Keratinocyte (primary cell): ENCODE measurements around the gene SERPINH1. TPM values are rescaled to one million over a fixed set of nuclear protein-coding genes. Genes with fewer than 3 reads are reported as not detected.

ENCODE experiments used
- DNase-seq: peaks from one replicate; pipeline ENCODE4 v3.0.0-alpha.2; 2011; ENCODE audit warnings: low read depth, missing footprints, low spot score
- FAIRE-seq: peaks from 2 replicates; lab custom pipeline; 2011; peaks lifted over from hg19 to GRCh38; lab: Jason Lieb, UNC
- H2AFZ ChIP-seq: 2 replicates; pipeline ENCODE4 v1.6.0; 2012; ENCODE audit warnings: low read length, control low read depth, inconsistent platforms; ENCODE audit not compliant: control insufficient read depth
- H3K27ac ChIP-seq: 2 replicates; pipeline ENCODE4 v1.5.1; 2011; ENCODE audit warnings: low read length; ENCODE audit not compliant: control insufficient read depth, insufficient read depth
- H3K27me3 ChIP-seq: 3 replicates; pipeline ENCODE4 v1.6.0; 2011; ENCODE audit warnings: low read length; ENCODE audit not compliant: control insufficient read depth, insufficient read depth; ENCODE audit errors: extremely low read depth
- H3K36me3 ChIP-seq, 2 experiments: 2 replicates in 1 of 2; 3 replicates in 1 of 2; pipeline ENCODE4 v1.5.1; 2011; ENCODE audit warnings: low read length in 2 of 2, mild to moderate bottlenecking in 1 of 2; ENCODE audit not compliant: control insufficient read depth in 2 of 2, insufficient read depth in 2 of 2; ENCODE audit errors: extremely low read depth in 1 of 2
- H3K4me1 ChIP-seq: 3 replicates; pipeline ENCODE4 v1.5.1; 2011; ENCODE audit warnings: low read length; ENCODE audit not compliant: control insufficient read depth, insufficient read depth; ENCODE audit errors: extremely low read depth
- H3K4me2 ChIP-seq: 3 replicates; pipeline ENCODE4 v1.6.0; 2011; ENCODE audit warnings: low read depth, low read length; ENCODE audit not compliant: control insufficient read depth, insufficient read depth; ENCODE audit errors: extremely low read depth
- H3K4me3 ChIP-seq, 3 experiments: fragments of 200-600 bp in 1 of 3; sonication (generic) in 1 of 3; 2 replicates in 2 of 3; 3 replicates in 1 of 3; pipeline ENCODE4 v1.5.1; 2011 to 2016; ENCODE audit warnings: low read length in 3 of 3, mild to moderate bottlenecking in 3 of 3, control low read depth in 2 of 3, inconsistent platforms in 1 of 3, low read depth in 1 of 3, mixed read lengths in 1 of 3, mixed run types in 1 of 3, moderate library complexity in 1 of 3; ENCODE audit not compliant: control insufficient read depth in 2 of 3, insufficient read depth in 2 of 3; ENCODE audit errors: extremely low read depth in 1 of 3
- H3K79me2 ChIP-seq: 2 replicates; pipeline ENCODE4 v1.6.0; 2012; ENCODE audit warnings: low read length; ENCODE audit not compliant: control insufficient read depth, insufficient read depth
- H3K9ac ChIP-seq: 3 replicates; pipeline ENCODE4 v1.6.0; 2011; ENCODE audit warnings: low read length; ENCODE audit not compliant: control insufficient read depth, insufficient read depth; ENCODE audit errors: extremely low read depth
- H3K9me1 ChIP-seq: 3 replicates; pipeline ENCODE4 v1.6.0; 2011; ENCODE audit warnings: low read length; ENCODE audit not compliant: control insufficient read depth, insufficient read depth; ENCODE audit errors: extremely low read depth
- H3K9me3 ChIP-seq: 2 replicates; pipeline ENCODE4 v1.5.1; 2012; ENCODE audit warnings: low read depth, low read length; ENCODE audit not compliant: control insufficient read depth
- H4K20me1 ChIP-seq: 3 replicates; pipeline ENCODE4 v1.6.0; 2011; ENCODE audit warnings: low read length; ENCODE audit not compliant: control insufficient read depth, insufficient read depth; ENCODE audit errors: extremely low read depth
- CTCF ChIP-seq, 3 experiments: IDR thresholded peaks in 1 of 3; conservative IDR thresholded peaks in 1 of 3; optimal IDR thresholded peaks in 1 of 3; 2 replicates in 2 of 3; 3 replicates in 1 of 3; pipeline versions ENCODE3 to v1.5.1; 2011; ENCODE audit warnings: low read length in 3 of 3, mild to moderate bottlenecking in 3 of 3, moderate library complexity in 2 of 3, control low read depth in 1 of 3, inconsistent platforms in 1 of 3; ENCODE audit not compliant: insufficient read depth in 2 of 3; ENCODE audit errors: extremely low read depth in 1 of 3
- EZH2 ChIP-seq: IDR thresholded peaks from one replicate; pipeline ENCODE4 v1.6.1; 2012; ENCODE audit warnings: inconsistent platforms, mild to moderate bottlenecking, low read length, moderate library complexity
- dilution Hi-C: fragments of 300-500 bp; cut with MboI; formaldehyde crosslinking; loops from one replicate; pipeline ENCODE4 v1.7.0; 2020; ENCODE audit warnings: low sequenced_read_pairs; ENCODE audit not compliant: extremely low pct_ligation_motif_present
- polyA plus RNA-seq, 5 experiments: library from polyadenylated mRNA; depleted of rRNA in 3 of 5; stranded (reverse) in 3 of 5; stranded (forward) in 1 of 5; unstranded in 1 of 5; fragments of >200 nt; gene quantifications; 1 replicate in 1 of 5; 2 replicates in 3 of 5; 3 replicates in 1 of 5; pipeline versions ENCODE4 v1.2.1 to v1.2.3, GENCODE V29; 2011 to 2012; ENCODE audit warnings: missing spikeins in 2 of 5, low read depth in 1 of 5, low replicate concordance in 1 of 5

SERPINH1 gene
- polyA plus RNA-seq, 1 donor (not counting 4 experiments of a cell fraction or from before 2014, with no cell fraction given) = 136 TPM

GRCh38 chr11:75514596-75514995 lies 47.5 kb upstream of the SERPINH1 start:
- H3K36me3 ChIP-seq = no peaks in the 10 kb centered on the region
- no peak overlapping the region for H3K4me2 ChIP-seq
- peaks cover 14% of the 10 kb centered on the region for H3K27me3 ChIP-seq
- no peak overlapping the region for H3K4me3 ChIP-seq
- no peaks in the 10 kb centered on the region for H3K79me2 ChIP-seq
- no peak overlapping the region for H3K27ac ChIP-seq
- H3K9me1 ChIP-seq = no peaks in the 10 kb centered on the region
- H2AFZ ChIP-seq = no peak overlapping the region
- DNase-seq (no peak), FAIRE-seq (no peak)
- H3K9me3 ChIP-seq = no peaks in the 10 kb centered on the region
- dilution Hi-C loops = no loop called here
- TF ChIP-seq CTCF (optimal IDR thresholded peaks at IDR 0.05 in 1 of 3, IDR thresholded peaks at IDR 0.05 in 1 of 3, conservative IDR thresholded peaks at IDR 0.05 in 1 of 3; ENCODE audit: extremely low read depth in 1 of 3, insufficient read depth in 2 of 3, low read length in 3 of 3) (no peak), EZH2 (no peak)
- H3K9ac ChIP-seq = no peak overlapping the region
- no peaks in the 10 kb centered on the region for H4K20me1 ChIP-seq
- H3K4me1 ChIP-seq = no peaks in the 10 kb centered on the region

- TF ChIP-seq CTCF (optimal IDR thresholded peaks at IDR 0.05 in 1 of 3, IDR thresholded peaks at IDR 0.05 in 1 of 3, conservative IDR thresholded peaks at IDR 0.05 in 1 of 3; ENCODE audit: extremely low read depth in 1 of 3, insufficient read depth in 2 of 3, low read length in 3 of 3) (no peak), EZH2 (no peak)
- dilution Hi-C loops = no loop called here
Measured at GRCh38 chr11:75516140-75516539, 45.9 kb upstream of the SERPINH1 start.

More at GRCh38 chr11:75516140-75516539, 45.9 kb upstream of the SERPINH1 start:
- DNase-seq (no peak), FAIRE-seq (no peak)
- H4K20me1 ChIP-seq = no peaks in the 10 kb centered on the region
- H3K36me3 ChIP-seq = no peaks in the 10 kb centered on the region
- no peaks in the 10 kb centered on the region for H3K4me1 ChIP-seq
- no peak overlapping the region for H3K27ac ChIP-seq
- no peak overlapping the region for H3K4me2 ChIP-seq
- H3K9ac ChIP-seq = no peak overlapping the region
- no peaks in the 10 kb centered on the region for H3K9me1 ChIP-seq
- H3K79me2 ChIP-seq = no peaks in the 10 kb centered on the region
- no peak overlapping the region for H3K4me3 ChIP-seq
- peaks cover 14% of the 10 kb centered on the region for H3K27me3 ChIP-seq
- H3K9me3 ChIP-seq = no peaks in the 10 kb centered on the region
- no peak overlapping the region for H2AFZ ChIP-seq
